HFF-Myc (cell line): ENCODE results near the gene ACLY.

Source experiments
- DNase-seq: peaks from one replicate; pipeline ENCODE4 v3.0.0-alpha.2; 2011; ENCODE audit warnings: low read depth; ENCODE audit errors: extremely low read depth
- H3K4me3 ChIP-seq: replicated peaks from 2 replicates; pipeline ENCODE4 v1.5.1; 2011; ENCODE audit warnings: low read depth, mild to moderate bottlenecking, control low read depth, low read length
- CTCF ChIP-seq: IDR thresholded peaks from 2 replicates; pipeline ENCODE4 v1.5.1; 2012; ENCODE audit warnings: mild to moderate bottlenecking, low read depth, low read length, control low read depth; ENCODE audit errors: missing control alignments

The ACLY gene

GRCh38 chr17:41962768-41963434 is 44.1 kb upstream of the ACLY start:
- DNase-seq, result peak; percentile 31
- TF ChIP-seq CTCF, result peak; percentile 94

GRCh38 chr17:41962111-41962510 is 43.4 kb upstream of the ACLY start:
- no peak for DNase-seq
- no peak overlapping the region for H3K4me3 ChIP-seq
- TF ChIP-seq CTCF, result no peak

More at GRCh38 chr17:41962768-41963434, 44.1 kb upstream of the ACLY start:
- H3K4me3 ChIP-seq, result no peak overlapping the region

- TF ChIP-seq CTCF, result peak; percentile 61
- peak; percentile 31 for DNase-seq
- no peak overlapping the region for H3K4me3 ChIP-seq
Observed at GRCh38 chr17:41959336-41960095, 40.8 kb upstream of the ACLY start.

GRCh38 chr17:41959030-41959335 is 40.2 kb upstream of the ACLY start:
- H3K4me3 ChIP-seq, result no peak overlapping the region
- no peak for DNase-seq
- TF ChIP-seq CTCF, result no peak

GRCh38 chr17:41957869-41958439 is 39.2 kb upstream of the ACLY start:
- H3K4me3 ChIP-seq, result no peak overlapping the region
- DNase-seq, result no peak
- TF ChIP-seq CTCF, result no peak

- DNase-seq, result no peak
- no peak overlapping the region for H3K4me3 ChIP-seq
- TF ChIP-seq CTCF, result no peak
Observed at GRCh38 chr17:41957031-41957868, 38.5 kb upstream of the ACLY start.
